HG03460 (cell line): Measurements from ENCODE around the gene PPFIBP2.

Experiments used
- ATAC-seq: cut with Tn5 transposase; IDR thresholded peaks from one replicate; pipeline ENCODE4 v1.9.1; 2021; ENCODE audit not compliant: unreplicated experiment

The PPFIBP2 gene

DNA sequence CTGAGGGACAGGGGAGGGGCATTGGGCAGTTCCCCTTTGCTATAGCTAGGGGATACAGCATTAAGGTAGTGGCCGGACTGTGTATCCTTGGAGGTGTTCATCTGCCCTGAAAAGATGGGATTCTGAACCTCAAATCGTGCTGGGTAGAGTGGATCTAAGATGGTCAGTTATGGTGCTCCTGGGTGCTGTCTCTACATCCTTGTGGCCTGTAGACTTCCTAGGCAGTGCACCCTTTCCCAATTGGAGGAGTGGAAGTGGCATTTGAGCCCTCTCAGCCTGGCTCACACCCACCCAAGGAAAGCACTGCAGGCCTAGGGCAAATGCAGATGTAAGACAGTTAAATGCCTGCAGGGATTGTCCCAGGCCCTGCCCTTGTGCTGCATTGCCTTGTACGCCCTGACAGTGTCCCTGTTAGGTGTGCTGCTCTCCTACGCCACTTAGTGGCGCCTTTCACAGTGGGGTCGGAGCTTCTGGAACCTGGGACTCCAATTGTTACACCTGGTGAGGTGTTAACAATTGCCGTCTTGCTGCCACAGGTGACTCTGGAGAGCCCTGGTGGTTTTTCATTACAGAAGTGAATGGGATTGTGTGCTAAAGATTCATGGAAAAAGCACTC lies 35.0 kb downstream of the PPFIBP2 start:
- peak; percentile 63 for ATAC-seq

DNA sequence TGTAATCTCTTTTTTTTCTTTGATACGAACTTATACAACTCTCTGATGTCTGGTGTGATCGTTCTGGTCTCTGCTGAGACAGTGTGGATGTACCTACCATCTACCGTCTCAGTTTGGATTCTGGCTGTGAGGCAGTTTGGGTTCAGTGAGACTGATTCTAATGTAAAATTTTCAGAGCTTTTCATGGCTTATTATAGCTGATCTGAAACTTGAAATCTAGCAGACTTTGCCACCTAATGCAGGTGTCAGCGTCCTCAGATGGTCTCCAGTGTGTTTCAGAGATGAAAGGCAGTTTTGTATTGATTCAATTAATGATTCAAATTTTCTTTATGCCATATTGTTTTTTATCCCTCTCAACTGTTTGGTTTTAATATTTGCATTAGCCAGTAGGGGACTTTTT lies 35.9 kb downstream of the PPFIBP2 start:
- no peak for ATAC-seq

DNA sequence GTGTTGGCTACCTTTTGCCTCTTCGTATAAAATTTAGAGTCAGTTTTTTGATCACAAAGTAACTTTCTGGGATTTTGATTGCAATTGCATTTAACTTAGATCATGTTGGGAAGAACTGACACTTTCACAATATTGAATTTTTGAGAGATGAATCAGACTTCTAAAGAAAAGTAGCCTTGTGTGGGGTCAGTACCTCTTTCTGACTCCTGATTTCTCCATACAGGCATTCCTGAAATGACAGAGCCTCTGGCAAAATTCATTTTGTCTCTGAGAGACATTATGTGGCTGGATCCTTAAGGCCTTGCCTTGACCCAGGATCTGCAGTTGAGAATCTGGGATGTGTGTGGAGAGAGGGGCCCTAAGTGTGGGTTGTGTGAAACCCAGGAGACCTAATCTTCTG lies 37.8 kb downstream of the PPFIBP2 start:
- no peak for ATAC-seq

DNA sequence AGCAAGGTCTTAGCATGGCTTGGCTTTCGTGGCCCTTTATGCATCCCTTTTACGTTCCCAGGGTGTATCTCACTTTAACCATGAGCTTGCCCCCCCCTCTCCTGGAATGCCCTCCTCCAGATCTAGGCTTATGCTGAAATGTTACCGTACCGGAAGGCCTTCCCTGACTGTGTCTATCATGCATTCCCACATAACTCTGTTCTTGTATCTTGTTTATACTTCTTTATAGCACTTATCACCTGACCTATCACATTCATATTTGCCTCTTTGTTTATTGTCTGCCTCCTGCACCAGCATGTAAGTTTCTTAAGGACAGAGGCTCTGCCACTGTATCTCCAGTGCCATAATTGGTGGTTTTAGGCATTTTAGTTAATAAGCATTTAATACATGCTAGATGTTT lies 38.9 kb downstream of the PPFIBP2 start:
- no peak for ATAC-seq

DNA sequence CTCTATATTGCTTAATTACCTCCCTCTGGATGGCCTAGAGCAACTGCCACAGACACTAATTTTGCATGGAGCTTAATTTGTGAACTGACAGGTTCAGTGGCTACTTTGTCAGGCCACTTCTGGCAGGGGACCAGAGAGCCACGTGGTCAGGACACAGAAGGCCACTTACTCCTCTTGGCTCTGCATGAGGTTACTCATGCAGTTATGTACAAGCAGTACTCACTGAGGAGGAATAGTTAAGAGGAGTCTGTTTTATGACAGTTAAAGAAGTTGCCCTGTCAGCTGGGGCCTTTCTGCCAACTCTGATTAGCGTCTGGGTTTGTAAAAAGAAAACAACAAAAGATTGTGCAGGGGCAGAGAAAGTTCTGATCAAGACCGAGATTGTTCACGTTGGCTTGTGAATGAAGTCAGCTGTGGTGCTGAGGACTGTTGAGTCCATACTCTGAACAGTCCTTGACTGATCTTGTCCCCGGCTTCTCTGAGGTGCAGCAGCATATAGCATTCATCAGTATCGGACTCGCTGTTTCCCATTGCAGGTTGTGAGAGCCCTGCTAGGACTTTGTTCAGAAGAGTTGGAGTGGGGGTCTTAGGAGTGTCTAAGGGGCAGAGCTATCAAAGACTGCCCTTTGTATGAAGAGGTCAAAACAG lies 41.4 kb downstream of the PPFIBP2 start:
- ATAC-seq, result no peak

DNA sequence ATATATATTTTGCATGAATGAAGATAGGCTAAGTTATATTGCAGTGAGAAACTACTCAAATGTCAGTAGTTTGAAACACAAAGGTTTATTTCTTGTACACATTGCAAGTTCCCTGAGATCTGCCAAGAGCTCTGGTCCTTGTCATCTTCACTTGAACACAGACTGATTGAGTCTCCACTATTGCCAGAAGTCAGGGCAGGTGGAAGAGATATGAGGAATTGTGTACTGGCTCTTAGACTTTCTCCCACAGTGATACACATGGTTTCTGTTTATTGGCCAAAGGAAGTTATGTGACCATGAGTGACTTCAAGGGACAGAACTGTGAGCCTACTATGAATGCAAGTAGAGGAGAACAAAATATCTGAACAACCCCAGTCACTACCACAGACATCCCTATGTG lies 44.2 kb downstream of the PPFIBP2 start:
- no peak for ATAC-seq

DNA sequence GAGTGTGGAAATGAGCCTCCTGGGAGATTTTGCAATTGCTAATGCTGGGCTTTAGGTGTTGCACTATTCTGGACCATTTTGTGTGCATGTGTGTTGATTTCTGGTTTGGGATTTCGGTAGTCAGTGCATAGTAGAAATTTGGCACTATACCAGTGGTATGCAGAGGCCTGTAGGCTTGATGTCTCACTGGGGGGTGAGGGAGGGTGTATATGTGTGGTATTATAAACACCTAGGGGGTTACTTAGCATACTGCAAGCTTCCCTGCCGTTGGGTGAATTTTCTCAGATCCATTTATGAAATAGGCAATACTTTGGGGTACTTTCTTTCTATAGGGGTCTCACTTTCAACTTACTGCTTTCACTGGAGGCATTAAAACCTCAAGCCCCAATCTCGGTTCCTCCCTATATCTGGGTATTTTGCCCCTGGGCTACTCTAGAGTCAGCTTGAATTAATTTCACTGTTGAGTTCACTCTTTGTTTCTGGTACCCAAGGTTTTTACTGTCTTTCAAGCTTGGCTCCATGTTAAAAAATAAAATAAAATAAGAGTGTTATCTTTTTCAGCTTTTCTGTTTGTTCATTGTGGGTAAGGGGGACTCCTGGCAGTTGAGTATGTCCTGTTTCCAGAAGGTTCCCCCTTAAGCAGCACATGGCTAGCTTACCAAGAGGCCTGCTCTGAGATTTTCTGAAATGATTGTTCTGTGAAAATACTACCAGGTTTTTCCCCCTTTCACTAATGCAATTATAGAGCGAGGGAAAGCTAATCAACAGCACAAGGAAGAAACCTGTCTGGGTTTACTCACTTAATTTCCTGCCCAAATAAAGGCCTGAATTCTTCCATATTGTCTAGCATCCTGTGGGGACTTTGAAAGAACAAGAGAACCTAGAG lies 45.8 kb downstream of the PPFIBP2 start:
- peak; percentile 50 for ATAC-seq

GRCh38 chr11:7561562-7561961 lies 47.8 kb downstream of the PPFIBP2 start:
- ATAC-seq, result no peak

GRCh38 chr11:7563281-7563680 lies 49.5 kb downstream of the PPFIBP2 start:
- no peak for ATAC-seq

DNA sequence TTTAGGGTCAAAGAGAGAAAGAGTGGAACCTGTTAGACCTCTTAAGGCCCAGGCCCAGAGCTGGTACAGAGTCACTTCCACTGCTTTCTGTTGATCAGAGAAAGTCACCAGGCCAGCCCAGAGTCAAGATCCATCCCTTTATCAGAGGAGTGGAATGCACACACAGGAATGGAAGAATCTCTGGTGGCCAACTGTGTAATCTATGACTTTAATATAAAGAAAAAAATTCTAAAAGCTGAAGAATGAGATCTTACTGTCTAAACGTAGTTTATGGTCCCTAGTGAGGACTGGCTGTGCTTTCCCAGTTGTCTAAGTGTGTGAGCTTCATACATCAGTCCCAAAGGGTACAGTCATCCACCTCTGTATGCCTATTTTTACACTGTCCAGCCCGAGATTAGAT lies 51.0 kb downstream of the PPFIBP2 start:
- ATAC-seq, result no peak

DNA sequence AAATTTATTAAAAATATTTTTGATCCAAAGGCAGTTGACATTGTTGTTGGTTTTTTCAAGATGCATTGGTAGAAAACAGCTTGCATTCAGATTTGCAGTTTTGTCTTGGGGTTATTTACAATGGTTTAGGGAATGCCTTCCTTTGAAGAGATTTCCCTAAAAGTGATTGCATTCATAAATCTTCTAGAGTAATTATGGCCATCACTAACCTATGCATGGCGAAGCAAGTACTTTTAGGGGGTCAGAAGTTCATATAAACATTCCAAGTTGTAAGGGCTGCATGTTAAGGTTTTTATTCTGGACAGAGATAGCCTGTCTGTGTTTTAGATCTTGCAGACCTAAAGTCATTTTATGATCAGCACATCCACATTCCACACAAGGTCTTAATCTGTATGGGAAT lies 53.5 kb downstream of the PPFIBP2 start:
- ATAC-seq, result no peak

- ATAC-seq, result no peak
These were observed 55.2 kb downstream of the PPFIBP2 start for GRCh38 chr11:7569044-7569443.

GRCh38 chr11:7570241-7570640 lies 56.4 kb downstream of the PPFIBP2 start:
- no peak for ATAC-seq

DNA sequence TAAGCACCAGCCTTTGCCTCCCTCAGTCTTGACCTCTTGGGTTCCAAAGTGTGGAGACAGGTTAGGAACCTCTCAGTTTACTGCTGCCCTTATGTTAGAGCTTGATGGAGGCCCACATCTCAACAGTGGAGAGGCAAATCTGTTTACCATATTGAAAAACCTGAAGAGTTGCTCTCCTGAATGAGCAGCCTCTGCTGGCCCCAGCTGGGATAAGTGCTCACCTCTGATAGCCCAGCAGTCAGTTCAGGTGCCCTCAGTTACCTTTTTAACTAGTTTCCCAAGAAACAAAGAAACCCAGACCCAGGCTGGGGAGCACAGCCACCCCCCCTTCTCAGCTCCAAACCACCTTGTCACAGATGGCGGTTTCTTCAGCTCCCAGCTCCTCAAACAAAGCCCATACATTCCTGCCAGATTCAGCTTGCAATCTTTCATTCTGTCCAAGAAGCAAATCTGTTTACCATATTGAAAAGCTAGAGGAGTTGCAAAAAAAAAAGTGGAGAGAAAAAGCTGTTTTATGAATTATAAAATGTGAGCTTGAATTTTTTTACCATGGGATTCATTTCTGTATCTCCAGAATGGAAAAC lies 57.2 kb downstream of the PPFIBP2 start:
- ATAC-seq, result no peak

- ATAC-seq, result no peak
These were observed 57.8 kb downstream of the PPFIBP2 start for GRCh38 chr11:7571640-7572000.

- ATAC-seq, result no peak
These were observed 58.4 kb downstream of the PPFIBP2 start for GRCh38 chr11:7572001-7572712.

DNA sequence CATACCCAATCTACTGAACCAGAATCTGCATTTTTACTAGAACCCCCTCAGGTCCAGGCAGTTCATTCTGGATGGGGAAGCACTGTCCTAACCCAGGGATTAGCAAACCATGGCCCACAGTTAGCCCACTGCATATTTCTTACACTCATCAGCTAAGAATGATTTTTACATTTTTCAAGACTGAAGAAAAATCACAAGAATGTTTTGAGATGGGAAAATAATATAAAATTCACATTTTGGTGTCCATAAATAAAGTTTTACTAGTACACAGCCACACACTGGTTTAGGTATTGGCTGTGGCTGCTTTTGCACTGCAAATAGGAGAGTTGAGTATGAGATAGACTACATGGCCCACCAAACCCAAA lies 59.4 kb downstream of the PPFIBP2 start:
- no peak for ATAC-seq

- no peak for ATAC-seq
These were observed 59.9 kb downstream of the PPFIBP2 start for GRCh38 chr11:7573558-7574296.

GRCh38 chr11:7574491-7575130 lies 60.8 kb downstream of the PPFIBP2 start:
- ATAC-seq, result no peak
